H9 (cell line): Measurements from ENCODE around the gene ZNF644. TPM values are rescaled to one million over a fixed set of nuclear protein-coding genes. Genes with fewer than 3 reads are reported as not detected.

Experiments used
- DNase-seq: peaks from one replicate; pipeline ENCODE4 v3.0.0-alpha.2; 2017
- H2AFZ ChIP-seq: one replicate; pipeline ENCODE4 v1.6.1; 2013; ENCODE audit warnings: mild to moderate bottlenecking, low read length, control low read depth, moderate library complexity
- H2AK5ac ChIP-seq: 2 replicates; pipeline ENCODE4 v1.6.1; 2013; ENCODE audit warnings: low read length, control low read depth, mixed read lengths; ENCODE audit not compliant: insufficient read length
- H2BK120ac ChIP-seq: one replicate; pipeline ENCODE4 v1.6.1; 2013; ENCODE audit warnings: low read depth, mild to moderate bottlenecking, low read length, control low read depth, inconsistent platforms; ENCODE audit not compliant: poor library complexity, severe bottlenecking
- H2BK12ac ChIP-seq: 2 replicates; pipeline ENCODE4 v1.6.1; 2013; ENCODE audit warnings: low read length, control low read depth, mixed read lengths, low read depth; ENCODE audit not compliant: insufficient read length
- H2BK15ac ChIP-seq: 2 replicates; pipeline ENCODE4 v1.6.1; 2013; ENCODE audit warnings: low read depth, low read length, control low read depth
- H2BK20ac ChIP-seq: one replicate; pipeline ENCODE4 v1.6.1; 2013; ENCODE audit warnings: low read depth, mild to moderate bottlenecking, low read length, control low read depth, inconsistent platforms; ENCODE audit not compliant: poor library complexity, severe bottlenecking
- H2BK5ac ChIP-seq: 2 replicates; pipeline ENCODE4 v1.6.1; 2013; ENCODE audit warnings: low read length, control low read depth, mixed read lengths; ENCODE audit not compliant: insufficient read length
- H3K14ac ChIP-seq: 2 replicates; pipeline ENCODE4 v1.6.1; 2013; ENCODE audit warnings: low read length, control low read depth; ENCODE audit not compliant: insufficient read depth
- H3K18ac ChIP-seq: 2 replicates; pipeline ENCODE4 v1.6.1; 2013; ENCODE audit warnings: low read depth, mild to moderate bottlenecking, mixed read lengths, low read length, control low read depth; ENCODE audit not compliant: insufficient read length
- H3K23ac ChIP-seq: 2 replicates; pipeline ENCODE4 v1.6.1; 2013; ENCODE audit warnings: low read length, control low read depth, mixed read lengths, low read depth; ENCODE audit not compliant: insufficient read length
- H3K23me2 ChIP-seq: 2 replicates; pipeline ENCODE4 v1.6.1; 2013; ENCODE audit warnings: low read depth, mild to moderate bottlenecking, mixed read lengths, low read length, control low read depth; ENCODE audit not compliant: insufficient read length, poor library complexity, severe bottlenecking
- H3K27ac ChIP-seq: 2 replicates; pipeline ENCODE4 v1.5.1; 2013; ENCODE audit warnings: low read length, control low read depth, mixed read lengths, low read depth; ENCODE audit not compliant: insufficient read length
- H3K27me3 ChIP-seq: 2 replicates; pipeline ENCODE4 v1.6.1; 2013; ENCODE audit warnings: low read length, control low read depth, inconsistent platforms; ENCODE audit not compliant: insufficient read depth
- H3K4ac ChIP-seq: 2 replicates; pipeline ENCODE4 v1.6.1; 2013; ENCODE audit warnings: low read depth, mild to moderate bottlenecking, control low read depth, inconsistent platforms, low read length, moderate library complexity
- H3K4me1 ChIP-seq: 2 replicates; pipeline ENCODE4 v1.6.1; 2013; ENCODE audit warnings: low read length, control low read depth, inconsistent platforms; ENCODE audit not compliant: insufficient read depth
- H3K4me2 ChIP-seq: 2 replicates; pipeline ENCODE4 v1.6.1; 2013; ENCODE audit warnings: low read length, control low read depth, mixed read lengths; ENCODE audit not compliant: insufficient read length, insufficient read depth
- H3K56ac ChIP-seq: 2 replicates; pipeline ENCODE4 v1.6.1; 2013; ENCODE audit warnings: low read depth, mild to moderate bottlenecking, mixed read lengths, low read length, control low read depth; ENCODE audit not compliant: insufficient read length
- H3K79me1 ChIP-seq: 2 replicates; pipeline ENCODE4 v1.6.1; 2013; ENCODE audit warnings: low read depth, mild to moderate bottlenecking, moderate library complexity, low read length, control low read depth, inconsistent platforms; ENCODE audit not compliant: insufficient read depth, poor library complexity, severe bottlenecking
- H3K79me2 ChIP-seq: 2 replicates; pipeline ENCODE4 v1.6.1; 2013; ENCODE audit warnings: low read length, control low read depth, inconsistent platforms; ENCODE audit not compliant: insufficient read depth
- H3K9ac ChIP-seq: 2 replicates; pipeline ENCODE4 v1.6.1; 2013; ENCODE audit warnings: low read length, control low read depth, mixed read lengths; ENCODE audit not compliant: insufficient read length; ENCODE audit errors: extremely low read depth
- H3K9me3 ChIP-seq: one replicate; pipeline ENCODE4 v1.6.1; 2013; ENCODE audit warnings: low read depth, low read length, inconsistent platforms; ENCODE audit not compliant: control insufficient read depth
- H3T11ph ChIP-seq: one replicate; pipeline ENCODE4 v1.6.1; 2013; ENCODE audit warnings: mild to moderate bottlenecking, low read length, control low read depth, inconsistent platforms
- H4K20me1 ChIP-seq: one replicate; pipeline ENCODE4 v1.6.1; 2013; ENCODE audit not compliant: control insufficient read depth, insufficient read length, insufficient read depth
- H4K5ac ChIP-seq: 2 replicates; pipeline ENCODE4 v1.6.1; 2013; ENCODE audit warnings: low read depth, mild to moderate bottlenecking, mixed read lengths, low read length, control low read depth; ENCODE audit not compliant: insufficient read length
- H4K8ac ChIP-seq: replicated peaks from 2 replicates; pipeline ENCODE4 v1.6.1; 2013; ENCODE audit warnings: low read length, control low read depth, mixed read lengths, low read depth; ENCODE audit not compliant: insufficient read length
- H4K91ac ChIP-seq: 2 replicates; pipeline ENCODE4 v1.6.1; 2013; ENCODE audit warnings: low read depth, mild to moderate bottlenecking, moderate library complexity, mixed read lengths, low read length, control low read depth; ENCODE audit not compliant: insufficient read length
- H3K27ac Mint-ChIP-seq, 3 experiments: 2 replicates in 2 of 3; 3 replicates in 1 of 3; pipeline ENCODE4 v1.8.0; 2020 to 2021; ENCODE audit warnings: mixed read lengths in 3 of 3, mild to moderate bottlenecking in 1 of 3, moderate library complexity in 1 of 3
- H3K27me3 Mint-ChIP-seq: 2 replicates; pipeline ENCODE4 v1.8.0; 2021; ENCODE audit warnings: low read depth, mild to moderate bottlenecking, moderate library complexity, mixed read lengths
- H3K36me3 Mint-ChIP-seq, 3 experiments: 2 replicates in 2 of 3; 3 replicates in 1 of 3; pipeline ENCODE4 v1.8.0; 2020 to 2021; ENCODE audit warnings: low read depth in 3 of 3, mixed read lengths in 3 of 3; ENCODE audit not compliant: insufficient read depth in 1 of 3
- H3K4me1 Mint-ChIP-seq, 2 experiments: 2 replicates each; pipeline ENCODE4 v1.8.0; 2020; ENCODE audit warnings: mixed read lengths in 2 of 2
- H3K4me3 Mint-ChIP-seq, 2 experiments: 2 replicates in 1 of 2; 3 replicates in 1 of 2; pipeline ENCODE4 v1.8.0; 2020 to 2021; ENCODE audit warnings: mild to moderate bottlenecking in 2 of 2, mixed read lengths in 2 of 2, moderate library complexity in 1 of 2
- H3K9me3 Mint-ChIP-seq, 2 experiments: 2 replicates in 1 of 2; 3 replicates in 1 of 2; pipeline ENCODE4 v1.8.0; 2020; ENCODE audit warnings: mild to moderate bottlenecking in 2 of 2, mixed read lengths in 2 of 2, moderate library complexity in 1 of 2
- WGBS: extraction: QIAGEN DNeasy Blood & Tissue Kit; methylation state at CpG from one replicate; pipeline ENCODE4 v1.1.7; 2013; ENCODE audit warnings: missing lambda C conversion rate, low lambda C conversion rate, mixed read lengths; ENCODE audit not compliant: insufficient read length; ENCODE audit errors: extremely low coverage; 5-methylcytosine and 5-hydroxymethylcytosine counted together
- total RNA-seq: library from RNA; stranded (reverse); gene quantifications from 2 replicates; pipeline ENCODE4 v1.2.1, GENCODE V29; 2021
- TF ChIP-seq, protein P1 (sequence below): fragments of 200-600 bp; sonication (generic); conservative IDR thresholded peaks from 3 replicates; pipeline ENCODE4 v1.8.0; 2021; ENCODE audit warnings: antibody characterized with exemption, mild to moderate bottlenecking

ZNF644 gene
- total RNA-seq, 1 experiment from 2014 or later: 78.9 TPM

GRCh38 chr1:91038582-91038981, 16.7 kb upstream of the ZNF644 start:
- Mint-ChIP-seq H3K27me3 (peaks cover 44% of the 10 kb centered on the region), H3K9me3 (peaks cover 25 to 27% of the 10 kb centered on the region in 2 experiments), H3K36me3 (peaks cover 9 to 17% (median 9%) of the 10 kb centered on the region in 3 experiments; a peak in 6 of 7 replicates), H3K4me3 (no peak overlapping the region), H3K27ac (no peak overlapping the region), H3K4me1 (peaks cover 12% of the 10 kb centered on the region in 2 experiments)
- Histone ChIP-seq H4K20me1 (no peaks in the 10 kb centered on the region), H3K56ac (no peak overlapping the region), H3K23me2 (no peaks in the 10 kb centered on the region), H3K27me3 (peaks cover 7% of the 10 kb centered on the region; the same call in 1 of the 2 replicates), H2BK15ac (no peak overlapping the region), H3K4me1 (no peaks in the 10 kb centered on the region), H2BK5ac (no peak overlapping the region), H4K8ac (no peak overlapping the region), H2AK5ac (no peak overlapping the region), H3K79me2 (no peaks in the 10 kb centered on the region), H3K18ac (no peak overlapping the region), H2BK120ac (no peak overlapping the region), H3K4ac (no peak overlapping the region), H4K91ac (no peak overlapping the region), H3K9ac (no peak overlapping the region), H3K27ac (no peak overlapping the region), H3K14ac (no peak overlapping the region), H4K5ac (no peak overlapping the region), H3K4me2 (no peak overlapping the region), H2BK12ac (no peak overlapping the region), H3K79me1 (no peaks in the 10 kb centered on the region), H2AFZ (no peak overlapping the region), H3K23ac (no peak overlapping the region), H3K9me3 (no peaks in the 10 kb centered on the region), H2BK20ac (no peak overlapping the region), H3T11ph (no peak overlapping the region)
- TF ChIP-seq, protein P1, sequence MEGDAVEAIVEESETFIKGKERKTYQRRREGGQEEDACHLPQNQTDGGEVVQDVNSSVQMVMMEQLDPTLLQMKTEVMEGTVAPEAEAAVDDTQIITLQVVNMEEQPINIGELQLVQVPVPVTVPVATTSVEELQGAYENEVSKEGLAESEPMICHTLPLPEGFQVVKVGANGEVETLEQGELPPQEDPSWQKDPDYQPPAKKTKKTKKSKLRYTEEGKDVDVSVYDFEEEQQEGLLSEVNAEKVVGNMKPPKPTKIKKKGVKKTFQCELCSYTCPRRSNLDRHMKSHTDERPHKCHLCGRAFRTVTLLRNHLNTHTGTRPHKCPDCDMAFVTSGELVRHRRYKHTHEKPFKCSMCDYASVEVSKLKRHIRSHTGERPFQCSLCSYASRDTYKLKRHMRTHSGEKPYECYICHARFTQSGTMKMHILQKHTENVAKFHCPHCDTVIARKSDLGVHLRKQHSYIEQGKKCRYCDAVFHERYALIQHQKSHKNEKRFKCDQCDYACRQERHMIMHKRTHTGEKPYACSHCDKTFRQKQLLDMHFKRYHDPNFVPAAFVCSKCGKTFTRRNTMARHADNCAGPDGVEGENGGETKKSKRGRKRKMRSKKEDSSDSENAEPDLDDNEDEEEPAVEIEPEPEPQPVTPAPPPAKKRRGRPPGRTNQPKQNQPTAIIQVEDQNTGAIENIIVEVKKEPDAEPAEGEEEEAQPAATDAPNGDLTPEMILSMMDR: no peak
- WGBS: no CpG with 5 or more reads among the region's 5 CpGs
- DNase-seq: no peak
